GM23338 (cell line): ENCODE data around the gene GABRR2. TPM values are rescaled to one million over a fixed set of nuclear protein-coding genes. Genes with fewer than 3 reads are reported as not detected.
A peak's percentile ranks its signal among the peaks of the same experiment; 100 is the strongest.

Experiments
- ATAC-seq: fragments of 200-7000 bp; cut with Tn5 transposase; 3 replicates; pipeline ENCODE4 v1.9.1; 2020
- DNase-seq: peaks from one replicate; pipeline ENCODE4 v3.0.0-alpha.2; 2015; ENCODE audit warnings: low spot score
- H2AFZ ChIP-seq: fragments of 200-600 bp; sonication (generic); 2 replicates; pipeline ENCODE4 v1.8.0; 2016; ENCODE audit warnings: antibody characterized with exemption, mild to moderate bottlenecking, moderate library complexity
- H3F3A ChIP-seq: fragments of 200-600 bp; sonication (generic); replicated peaks from 2 replicates; pipeline ENCODE4 v1.8.0; 2017; ENCODE audit warnings: antibody characterized with exemption, mixed run types, low read depth
- H3K27ac ChIP-seq: fragments of 200-600 bp; sonication (generic); 2 replicates; pipeline ENCODE4 v1.6.1; 2016; ENCODE audit warnings: low read depth
- H3K27me3 ChIP-seq: fragments of 200-600 bp; sonication (generic); 2 replicates; pipeline ENCODE4 v1.8.0; 2016; ENCODE audit warnings: mild to moderate bottlenecking, mixed run types, moderate library complexity; ENCODE audit not compliant: insufficient read depth
- H3K36me3 ChIP-seq: fragments of 200-600 bp; sonication (generic); 2 replicates; pipeline ENCODE4 v1.8.0; 2016; ENCODE audit warnings: mild to moderate bottlenecking; ENCODE audit not compliant: insufficient read depth
- H3K4me1 ChIP-seq: fragments of 200-600 bp; sonication (generic); 2 replicates; pipeline ENCODE4 v1.8.0; 2016; ENCODE audit warnings: mild to moderate bottlenecking, moderate library complexity; ENCODE audit not compliant: insufficient read depth
- H3K4me2 ChIP-seq: fragments of 200-600 bp; sonication (generic); 2 replicates; pipeline ENCODE4 v1.7.1; 2017; ENCODE audit warnings: mixed run types
- H3K4me3 ChIP-seq: fragments of 200-600 bp; sonication (generic); 2 replicates; pipeline ENCODE4 v1.6.1; 2016; ENCODE audit warnings: mixed run types
- H3K79me2 ChIP-seq: fragments of 200-600 bp; sonication (generic); replicated peaks from 2 replicates; pipeline ENCODE4 v1.8.0; 2017; ENCODE audit warnings: mild to moderate bottlenecking; ENCODE audit not compliant: insufficient read depth
- H3K9me2 ChIP-seq: fragments of 200-600 bp; sonication (generic); 2 replicates; pipeline ENCODE4 v1.8.0; 2017; ENCODE audit not compliant: insufficient read depth
- H4K20me1 ChIP-seq: fragments of 200-600 bp; sonication (generic); replicated peaks from 2 replicates; pipeline ENCODE4 v1.8.0; 2017; ENCODE audit warnings: mild to moderate bottlenecking; ENCODE audit not compliant: insufficient read depth
- H3K27ac Mint-ChIP-seq: 2 replicates; pipeline ENCODE4 v1.8.0; 2020; ENCODE audit warnings: inconsistent platforms, mild to moderate bottlenecking, moderate library complexity, mixed read lengths
- H3K27me3 Mint-ChIP-seq: 3 replicates; pipeline ENCODE4 v1.8.0; 2022; ENCODE audit warnings: low read depth, mild to moderate bottlenecking, moderate library complexity, mixed read lengths, inconsistent platforms; ENCODE audit not compliant: insufficient read depth, poor library complexity
- H3K36me3 Mint-ChIP-seq: 3 replicates; pipeline ENCODE4 v1.8.0; 2021; ENCODE audit warnings: low read depth, mild to moderate bottlenecking, inconsistent platforms, moderate library complexity, mixed read lengths
- H3K4me1 Mint-ChIP-seq: 3 replicates; pipeline ENCODE4 v1.8.0; 2020; ENCODE audit warnings: mild to moderate bottlenecking, inconsistent platforms, mixed read lengths
- H3K4me3 Mint-ChIP-seq: 3 replicates; pipeline ENCODE4 v1.8.0; 2021; ENCODE audit warnings: moderate library complexity, mild to moderate bottlenecking, inconsistent platforms, mixed read lengths
- H3K9me3 Mint-ChIP-seq: 3 replicates; pipeline ENCODE4 v1.8.0; 2020; ENCODE audit warnings: moderate library complexity, mild to moderate bottlenecking, inconsistent platforms, mixed read lengths
- CREB1 ChIP-seq: fragments of 250-450 bp; sonication (Bioruptor Pico); IDR thresholded peaks from 2 replicates; pipeline ENCODE4 v1.5.0; 2020; ENCODE audit warnings: low read depth, mild to moderate bottlenecking, moderate library complexity
- CTCF ChIP-seq, 2 experiments: fragments of 200-600 bp in 1 of 2; sonication (generic) in 1 of 2; conservative IDR thresholded peaks; 2 replicates each; pipeline versions ENCODE4 v1.5.1 to v1.6.1; 2016 to 2017; ENCODE audit warnings: antibody characterized with exemption in 2 of 2, low read depth in 2 of 2, mild to moderate bottlenecking in 2 of 2, moderate library complexity in 1 of 2
- EZH2 ChIP-seq: fragments of 200-600 bp; sonication (generic); IDR thresholded peaks from one replicate; pipeline ENCODE4 v1.8.0; 2017; ENCODE audit warnings: antibody characterized with exemption, mild to moderate bottlenecking, low read depth; ENCODE audit not compliant: unreplicated experiment
- JUNB ChIP-seq: IDR thresholded peaks from one replicate; pipeline ENCODE4 v1.6.1; 2016; ENCODE audit warnings: antibody characterized with exemption; ENCODE audit not compliant: unreplicated experiment
- NANOG ChIP-seq: IDR thresholded peaks from 2 replicates; pipeline ENCODE4 v1.6.1; 2016; ENCODE audit warnings: antibody characterized with exemption, borderline replicate concordance
- REST ChIP-seq: IDR thresholded peaks from one replicate; pipeline ENCODE4 v1.6.1; 2018; ENCODE audit warnings: antibody characterized with exemption; ENCODE audit not compliant: unreplicated experiment
- ZNF114 ChIP-seq: fragments of 250-450 bp; sonication (Bioruptor Pico); IDR thresholded peaks from 2 replicates; pipeline ENCODE4 v1.5.0; 2020; ENCODE audit warnings: mild to moderate bottlenecking, moderate library complexity
- polyA plus RNA-seq: library from polyadenylated mRNA; unstranded; fragments of >200 nt; fragmentation: Nextera tagmentation; extraction: Ambion mirVana; gene quantifications from 2 replicates; pipeline ENCODE4 v1.2.1, GENCODE V29; 2016
- total RNA-seq: library from RNA; depleted of rRNA; stranded (reverse); fragments of >200 nt; shearing (Covaris generic); gene quantifications from 2 replicates; pipeline ENCODE4 v1.2.3, GENCODE V29; 2014
- TF ChIP-seq, protein P1 (sequence below): fragments of 250-450 bp; sonication (Bioruptor Pico); IDR thresholded peaks from 2 replicates; pipeline ENCODE4 v1.5.0; 2020; ENCODE audit warnings: mild to moderate bottlenecking, moderate library complexity

Gene GABRR2
- total and polyA plus RNA-seq, 2 experiments from 2014 or later = not detected

- peak; percentile 19 for DNase-seq
- Mint-ChIP-seq H3K36me3 (peaks cover 27% of the 10 kb centered on the region), H3K9me3 (peaks cover 28% of the 10 kb centered on the region), H3K4me1 (peaks cover 16% of the 10 kb centered on the region), H3K27me3 (peaks cover 2% of the 10 kb centered on the region), H3K4me3 (no peak overlapping the region), H3K27ac (no peak overlapping the region)
- ATAC-seq = peak; percentile 53; the same call in 2 of the 3 replicates
- peaks cover 5% of the 10 kb centered on the region; the same call in 1 of the 2 replicates for H3K36me3 ChIP-seq
- H4K20me1 ChIP-seq = no peaks in the 10 kb centered on the region
- no peak overlapping the region for H3K4me2 ChIP-seq
- H2AFZ ChIP-seq = no peak overlapping the region
- H3K27me3 ChIP-seq = no peaks in the 10 kb centered on the region
- H3K79me2 ChIP-seq = no peaks in the 10 kb centered on the region
- no peak overlapping the region for H3K4me3 ChIP-seq
- TF ChIP-seq REST (no peak), JUNB (no peak), CREB1 (CRISPR knock-in tag) (no peak), CTCF (conservative IDR thresholded peaks at IDR 0.05; ENCODE audit: low read depth in 2 of 2) (no peak), EZH2 (no peak), ZNF114 (CRISPR knock-in tag) (no peak), NANOG (no peak)
- TF ChIP-seq, protein P1, sequence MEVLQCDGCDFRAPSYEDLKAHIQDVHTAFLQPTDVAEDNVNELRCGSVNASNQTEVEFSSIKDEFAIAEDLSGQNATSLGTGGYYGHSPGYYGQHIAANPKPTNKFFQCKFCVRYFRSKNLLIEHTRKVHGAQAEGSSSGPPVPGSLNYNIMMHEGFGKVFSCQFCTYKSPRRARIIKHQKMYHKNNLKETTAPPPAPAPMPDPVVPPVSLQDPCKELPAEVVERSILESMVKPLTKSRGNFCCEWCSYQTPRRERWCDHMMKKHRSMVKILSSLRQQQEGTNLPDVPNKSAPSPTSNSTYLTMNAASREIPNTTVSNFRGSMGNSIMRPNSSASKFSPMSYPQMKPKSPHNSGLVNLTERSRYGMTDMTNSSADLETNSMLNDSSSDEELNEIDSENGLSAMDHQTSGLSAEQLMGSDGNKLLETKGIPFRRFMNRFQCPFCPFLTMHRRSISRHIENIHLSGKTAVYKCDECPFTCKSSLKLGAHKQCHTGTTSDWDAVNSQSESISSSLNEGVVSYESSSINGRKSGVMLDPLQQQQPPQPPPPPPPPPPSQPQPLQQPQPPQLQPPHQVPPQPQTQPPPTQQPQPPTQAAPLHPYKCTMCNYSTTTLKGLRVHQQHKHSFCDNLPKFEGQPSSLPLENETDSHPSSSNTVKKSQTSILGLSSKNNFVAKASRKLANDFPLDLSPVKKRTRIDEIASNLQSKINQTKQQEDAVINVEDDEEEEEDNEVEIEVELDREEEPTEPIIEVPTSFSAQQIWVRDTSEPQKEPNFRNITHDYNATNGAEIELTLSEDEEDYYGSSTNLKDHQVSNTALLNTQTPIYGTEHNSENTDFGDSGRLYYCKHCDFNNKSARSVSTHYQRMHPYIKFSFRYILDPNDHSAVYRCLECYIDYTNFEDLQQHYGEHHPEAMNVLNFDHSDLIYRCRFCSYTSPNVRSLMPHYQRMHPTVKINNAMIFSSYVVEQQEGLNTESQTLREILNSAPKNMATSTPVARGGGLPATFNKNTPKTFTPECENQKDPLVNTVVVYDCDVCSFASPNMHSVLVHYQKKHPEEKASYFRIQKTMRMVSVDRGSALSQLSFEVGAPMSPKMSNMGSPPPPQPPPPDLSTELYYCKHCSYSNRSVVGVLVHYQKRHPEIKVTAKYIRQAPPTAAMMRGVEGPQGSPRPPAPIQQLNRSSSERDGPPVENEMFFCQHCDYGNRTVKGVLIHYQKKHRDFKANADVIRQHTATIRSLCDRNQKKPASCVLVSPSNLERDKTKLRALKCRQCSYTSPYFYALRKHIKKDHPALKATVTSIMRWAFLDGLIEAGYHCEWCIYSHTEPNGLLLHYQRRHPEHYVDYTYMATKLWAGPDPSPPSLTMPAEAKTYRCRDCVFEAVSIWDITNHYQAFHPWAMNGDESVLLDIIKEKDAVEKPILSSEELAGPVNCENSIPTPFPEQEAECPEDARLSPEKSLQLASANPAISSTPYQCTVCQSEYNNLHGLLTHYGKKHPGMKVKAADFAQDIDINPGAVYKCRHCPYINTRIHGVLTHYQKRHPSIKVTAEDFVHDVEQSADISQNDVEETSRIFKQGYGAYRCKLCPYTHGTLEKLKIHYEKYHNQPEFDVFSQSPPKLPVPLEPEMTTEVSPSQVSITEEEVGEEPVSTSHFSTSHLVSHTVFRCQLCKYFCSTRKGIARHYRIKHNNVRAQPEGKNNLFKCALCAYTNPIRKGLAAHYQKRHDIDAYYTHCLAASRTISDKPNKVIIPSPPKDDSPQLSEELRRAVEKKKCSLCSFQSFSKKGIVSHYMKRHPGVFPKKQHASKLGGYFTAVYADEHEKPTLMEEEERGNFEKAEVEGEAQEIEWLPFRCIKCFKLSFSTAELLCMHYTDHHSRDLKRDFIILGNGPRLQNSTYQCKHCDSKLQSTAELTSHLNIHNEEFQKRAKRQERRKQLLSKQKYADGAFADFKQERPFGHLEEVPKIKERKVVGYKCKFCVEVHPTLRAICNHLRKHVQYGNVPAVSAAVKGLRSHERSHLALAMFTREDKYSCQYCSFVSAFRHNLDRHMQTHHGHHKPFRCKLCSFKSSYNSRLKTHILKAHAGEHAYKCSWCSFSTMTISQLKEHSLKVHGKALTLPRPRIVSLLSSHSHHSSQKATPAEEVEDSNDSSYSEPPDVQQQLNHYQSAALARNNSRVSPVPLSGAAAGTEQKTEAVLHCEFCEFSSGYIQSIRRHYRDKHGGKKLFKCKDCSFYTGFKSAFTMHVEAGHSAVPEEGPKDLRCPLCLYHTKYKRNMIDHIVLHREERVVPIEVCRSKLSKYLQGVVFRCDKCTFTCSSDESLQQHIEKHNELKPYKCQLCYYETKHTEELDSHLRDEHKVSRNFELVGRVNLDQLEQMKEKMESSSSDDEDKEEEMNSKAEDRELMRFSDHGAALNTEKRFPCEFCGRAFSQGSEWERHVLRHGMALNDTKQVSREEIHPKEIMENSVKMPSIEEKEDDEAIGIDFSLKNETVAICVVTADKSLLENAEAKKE (CRISPR knock-in tag) = no peak
- H3K4me1 ChIP-seq = no peaks in the 10 kb centered on the region
- no peak overlapping the region for H3K27ac ChIP-seq
- no peaks in the 10 kb centered on the region for H3K9me2 ChIP-seq
- H3F3A ChIP-seq = no peaks in the 10 kb centered on the region
These were observed 2.0 kb upstream of the GABRR2 start for GRCh38 chr6:89317067-89317466.
